ENCODE measurements around the gene LCNL1.

The LCNL1 gene

DNA sequence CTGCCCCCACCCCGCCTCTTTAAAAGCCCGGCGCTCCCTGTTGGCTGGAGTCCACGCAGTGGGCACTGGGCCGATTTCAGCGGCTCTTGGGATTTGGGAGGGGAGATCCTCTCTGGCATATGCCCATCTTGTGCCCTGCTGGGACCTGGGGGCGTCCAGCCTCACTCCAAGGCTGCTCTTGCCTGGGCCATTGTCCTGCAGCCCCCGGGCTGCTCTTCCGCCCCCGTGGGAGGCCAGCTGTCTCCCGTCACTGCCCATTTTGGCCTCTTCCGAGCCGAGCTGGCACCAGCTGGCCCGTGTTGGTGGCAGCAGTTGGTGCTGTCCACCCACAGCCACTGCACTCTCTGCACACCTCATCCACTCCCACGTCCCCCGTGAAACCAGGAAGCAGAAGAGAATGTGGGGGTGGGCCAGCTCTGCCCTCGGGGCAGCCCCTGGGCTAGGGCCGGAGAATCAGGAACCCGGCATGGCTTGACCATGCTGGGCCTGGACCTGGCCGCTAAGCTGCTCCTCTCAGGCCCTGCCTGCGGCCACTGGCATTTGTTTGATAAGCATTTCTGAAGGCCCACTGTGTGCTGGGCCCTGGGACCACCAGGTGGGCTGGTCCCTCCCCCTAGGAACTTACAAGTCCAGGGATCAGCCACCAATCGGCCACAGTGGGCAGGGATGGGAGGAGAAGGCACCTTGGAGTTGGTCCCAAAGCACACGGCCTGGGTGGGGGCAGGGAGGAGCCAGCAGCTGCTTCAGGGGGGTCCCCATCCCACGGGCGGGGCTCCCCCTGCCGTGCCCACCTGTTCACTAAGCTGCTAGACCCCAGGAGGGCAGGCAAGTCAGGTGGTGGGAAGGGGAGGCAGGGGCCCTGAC is 35.5 kb upstream of the LCNL1 start:
- no peak for DNase-seq (ENCODE audit: low read depth)

GRCh38 chr9:136947955-136948510 is 34.8 kb upstream of the LCNL1 start:
- DNase-seq (ENCODE audit: low read depth): no peak

DNA sequence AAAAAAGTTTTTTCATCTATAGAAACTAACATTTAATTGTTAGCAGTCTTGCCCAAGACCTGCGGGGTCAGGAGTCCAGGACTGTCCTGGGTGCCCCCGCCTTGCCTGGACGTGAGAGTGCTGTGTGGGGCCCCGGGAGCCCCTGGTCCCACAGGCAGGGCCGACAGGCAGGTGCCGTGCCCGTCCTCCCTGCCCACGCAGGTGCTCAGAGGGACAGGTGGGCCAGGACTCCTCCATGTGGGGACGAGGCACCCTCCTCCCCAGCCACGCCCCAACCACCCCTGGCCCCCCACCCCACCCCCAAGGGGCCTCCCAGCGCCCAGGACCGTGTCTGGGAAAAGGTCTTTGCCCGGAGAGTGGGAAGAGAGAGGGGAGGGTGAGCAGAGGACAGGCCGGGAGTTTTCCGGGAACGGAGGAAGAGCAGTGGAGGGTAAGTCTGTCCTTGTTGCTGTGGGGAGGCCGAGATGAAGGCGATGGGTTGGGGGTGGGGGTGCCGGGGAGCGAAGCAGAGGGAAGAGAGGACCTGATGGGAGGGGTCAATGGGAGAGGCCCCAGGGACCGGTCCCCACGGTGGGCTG is 33.5 kb upstream of the LCNL1 start:
- no peak for DNase-seq (ENCODE audit: low read depth)

- peak; percentile 94 for DNase-seq (ENCODE audit: low read depth)
These were observed 32.8 kb upstream of the LCNL1 start for GRCh38 chr9:136949817-136950655.

DNA sequence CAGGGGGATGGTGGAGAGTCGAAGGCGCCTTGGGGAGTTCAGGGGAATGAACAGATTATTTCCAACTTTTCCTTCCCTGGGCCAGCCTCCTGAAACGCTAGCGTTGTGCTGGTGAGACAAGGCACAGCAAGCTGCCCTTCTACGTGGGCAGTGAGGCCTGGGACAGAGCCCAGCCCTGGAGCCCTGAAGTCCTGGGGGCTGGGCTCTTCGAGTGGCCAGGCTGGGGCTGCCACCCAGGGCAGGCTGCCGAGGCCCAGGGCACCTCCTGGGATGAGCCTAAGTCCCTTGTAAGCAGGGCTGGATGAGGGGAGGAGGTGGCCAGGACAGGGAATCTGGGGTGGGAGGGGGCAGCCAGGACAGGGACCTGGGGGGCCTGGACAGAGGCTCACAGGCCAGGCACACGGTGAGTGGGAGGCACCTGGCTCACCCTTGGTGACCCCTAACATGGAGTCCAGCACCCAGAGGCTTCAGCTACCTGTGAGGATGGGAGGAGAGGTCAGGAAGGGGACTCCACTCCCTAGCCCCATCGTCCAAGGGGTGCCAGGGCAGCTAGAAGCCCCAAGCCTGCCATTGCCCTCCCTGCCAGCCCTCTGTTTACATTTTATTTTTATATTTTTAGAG is 32.0 kb upstream of the LCNL1 start:
- no peak for DNase-seq (ENCODE audit: low read depth)

GRCh38 chr9:136951541-136952320 is 31.1 kb upstream of the LCNL1 start, which contains the start of gene LCN12:
TSS of gene LCN12 (plus strand) at chr9:136952273. CDS start at chr9:136952328, 55 bp downstream.
- DNase-seq (ENCODE audit: low read depth): no peak

DNA sequence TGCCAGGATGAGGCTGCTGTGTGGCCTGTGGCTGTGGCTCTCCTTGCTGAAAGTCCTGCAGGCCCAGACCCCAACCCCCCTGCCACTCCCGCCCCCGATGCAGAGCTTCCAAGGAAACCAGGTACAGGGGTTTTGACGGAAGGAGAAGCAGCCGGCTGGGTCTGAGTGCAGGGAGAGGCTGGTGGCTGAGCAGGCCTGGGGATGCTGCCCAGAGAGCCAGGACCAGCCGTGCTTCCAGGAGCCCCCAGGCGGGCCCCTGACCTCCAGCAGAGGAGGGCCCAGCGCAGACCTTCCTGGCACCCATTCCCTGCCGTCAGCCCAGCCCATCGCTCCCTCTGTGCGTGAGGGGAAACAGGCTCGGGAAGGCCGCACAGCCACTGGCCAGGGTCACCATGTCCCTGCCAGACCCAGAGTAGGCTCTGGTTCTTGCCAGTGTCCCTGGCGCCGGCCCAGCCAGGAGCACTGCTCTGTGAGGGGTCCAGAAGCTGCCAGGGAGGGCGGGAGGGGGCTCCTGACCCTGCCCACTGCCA is 30.4 kb upstream of the LCNL1 start:
- DNase-seq (ENCODE audit: low read depth): no peak

DNA sequence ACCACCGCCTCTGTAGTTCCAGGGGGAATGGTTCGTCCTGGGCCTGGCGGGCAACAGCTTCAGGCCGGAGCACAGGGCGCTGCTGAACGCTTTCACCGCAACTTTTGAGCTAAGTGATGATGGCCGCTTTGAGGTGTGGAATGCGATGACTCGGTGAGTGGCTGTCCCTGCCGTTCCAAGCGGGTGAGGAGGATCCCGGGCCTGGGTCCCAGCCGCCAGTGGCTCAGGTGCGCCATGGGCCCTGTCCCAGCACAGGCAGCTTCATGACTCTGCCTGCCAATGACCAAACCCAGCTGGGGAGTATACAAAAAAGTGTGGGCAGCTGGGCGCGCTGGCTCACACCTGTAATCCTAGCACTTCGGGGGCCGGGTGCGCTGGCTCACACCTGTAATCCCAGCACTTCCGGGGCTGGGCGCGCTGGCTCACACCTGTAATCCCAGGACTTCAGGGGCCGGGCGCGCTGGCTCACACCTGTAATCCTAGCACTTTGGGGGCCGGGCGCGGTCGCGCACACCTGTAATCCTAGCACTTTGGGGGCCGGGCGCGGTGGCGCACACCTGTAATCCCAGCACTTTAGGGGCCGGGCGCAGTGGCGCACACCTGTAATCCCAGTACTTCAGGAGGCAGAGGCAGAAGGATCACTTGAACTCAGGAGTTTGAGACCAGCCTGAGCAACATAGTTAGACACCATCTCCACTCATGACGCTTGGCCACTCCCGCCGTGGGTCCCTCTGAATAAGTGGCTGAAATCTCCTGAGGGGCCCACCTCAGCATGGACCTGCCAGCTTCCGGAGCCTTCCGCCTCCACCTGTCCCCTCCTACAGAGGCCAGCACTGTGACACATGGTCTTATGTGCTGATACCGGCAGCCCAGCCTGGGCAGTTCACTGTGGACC is 29.7 kb upstream of the LCNL1 start:
- DNase-seq (ENCODE audit: low read depth): no peak

GRCh38 chr9:136953771-136954269 is 29.0 kb upstream of the LCNL1 start:
- no peak for DNase-seq (ENCODE audit: low read depth)

DNA sequence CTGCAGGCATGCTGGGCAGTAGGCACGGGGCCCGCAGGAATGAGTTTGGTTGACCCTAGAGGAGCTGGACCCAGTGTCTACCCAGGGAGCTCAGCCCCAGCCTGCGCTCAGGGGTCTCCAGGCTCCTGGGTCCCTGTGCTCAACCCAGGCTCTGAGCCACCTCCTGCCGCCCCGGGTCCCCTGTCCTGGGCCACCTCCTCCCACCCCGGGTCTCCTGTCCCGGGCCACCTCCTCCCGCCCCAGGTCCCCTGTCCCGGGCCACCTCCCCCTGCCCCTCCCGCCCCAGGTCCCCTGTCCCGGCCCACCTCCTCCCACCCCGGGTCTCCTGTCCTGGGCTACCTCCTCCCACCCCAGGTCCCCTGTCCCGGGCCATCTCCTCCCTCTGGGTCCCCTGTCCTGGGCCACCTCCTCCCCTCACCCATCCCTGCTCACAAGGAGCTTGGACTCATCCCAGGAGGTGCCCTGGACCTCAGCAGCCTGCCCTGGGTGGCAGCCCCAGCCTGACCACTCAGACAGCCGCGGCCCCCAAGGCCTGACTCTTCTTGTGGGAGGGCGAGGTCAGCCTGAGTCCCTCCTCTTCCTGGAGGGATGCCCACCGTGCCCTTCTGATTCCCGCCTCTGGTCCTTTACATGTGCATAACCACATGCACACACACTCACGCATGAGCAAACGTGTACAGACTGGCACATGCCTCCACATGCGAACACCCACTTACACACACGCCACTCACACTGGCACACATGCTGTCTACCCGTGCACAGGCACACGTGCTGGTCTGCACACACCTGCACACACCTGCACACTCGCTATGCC is 28.3 kb upstream of the LCNL1 start:
- DNase-seq (ENCODE audit: low read depth): no peak

DNA sequence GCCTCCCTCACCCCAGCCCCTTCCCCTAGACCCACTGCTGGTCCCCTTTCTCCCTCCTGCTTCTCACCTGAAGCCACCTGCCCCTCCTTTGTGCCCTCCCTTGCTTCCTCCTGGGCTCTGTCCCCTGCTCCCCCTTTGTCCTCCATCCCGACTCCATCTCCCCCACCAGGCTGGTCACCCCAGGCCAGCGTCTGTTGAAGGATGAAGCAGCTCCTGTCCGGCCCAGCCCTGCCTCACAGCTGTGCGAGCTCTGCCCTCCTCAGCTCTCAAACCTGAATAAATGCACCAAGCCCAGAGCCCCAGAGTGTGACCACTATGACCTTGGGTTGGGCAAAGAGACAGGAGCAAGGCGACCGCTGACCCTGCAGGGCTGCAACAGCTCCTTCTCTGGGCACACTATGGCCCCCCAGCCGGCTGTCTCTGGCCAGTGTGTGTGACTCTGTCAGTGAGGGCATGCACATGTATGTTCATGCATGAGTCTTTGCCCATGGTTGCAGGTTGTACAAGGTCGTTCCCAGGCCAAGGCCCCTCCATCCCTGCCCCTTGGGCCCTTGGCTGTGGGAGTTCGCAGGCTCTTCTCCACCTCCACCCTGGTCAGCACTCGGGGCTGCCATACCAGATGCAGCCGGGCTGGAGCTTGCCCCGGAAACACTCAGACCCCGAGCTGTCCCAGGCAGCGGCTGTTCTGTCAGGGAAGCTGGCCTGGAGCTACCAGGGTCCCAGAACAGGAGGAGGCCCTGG is 27.4 kb upstream of the LCNL1 start:
- no peak for DNase-seq (ENCODE audit: low read depth)

DNA sequence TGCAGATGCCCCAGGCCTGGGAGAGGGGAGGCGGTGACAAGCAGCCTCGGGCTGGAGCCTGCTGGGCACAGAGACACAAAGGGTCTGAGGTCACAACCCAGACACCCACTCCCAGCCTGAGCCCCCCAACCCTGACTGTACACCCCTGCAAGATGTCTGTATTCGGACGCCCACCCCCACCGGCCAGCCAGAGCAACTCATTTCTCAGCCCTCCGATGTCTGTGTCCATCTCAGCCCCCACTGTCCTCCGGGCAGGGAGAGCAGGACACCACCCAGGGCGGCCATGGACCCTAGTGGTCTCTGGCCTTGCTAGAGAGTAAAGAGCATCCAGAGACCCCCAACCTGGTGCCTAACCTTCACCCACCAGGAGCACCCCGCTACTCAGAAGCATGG is 26.9 kb upstream of the LCNL1 start:
- no peak for DNase-seq (ENCODE audit: low read depth)

- no peak for DNase-seq (ENCODE audit: low read depth)
These were observed 26.2 kb upstream of the LCNL1 start for GRCh38 chr9:136956604-136957003.

- DNase-seq (ENCODE audit: low read depth): no peak
These were observed 25.3 kb upstream of the LCNL1 start for GRCh38 chr9:136957461-136957860.

DNA sequence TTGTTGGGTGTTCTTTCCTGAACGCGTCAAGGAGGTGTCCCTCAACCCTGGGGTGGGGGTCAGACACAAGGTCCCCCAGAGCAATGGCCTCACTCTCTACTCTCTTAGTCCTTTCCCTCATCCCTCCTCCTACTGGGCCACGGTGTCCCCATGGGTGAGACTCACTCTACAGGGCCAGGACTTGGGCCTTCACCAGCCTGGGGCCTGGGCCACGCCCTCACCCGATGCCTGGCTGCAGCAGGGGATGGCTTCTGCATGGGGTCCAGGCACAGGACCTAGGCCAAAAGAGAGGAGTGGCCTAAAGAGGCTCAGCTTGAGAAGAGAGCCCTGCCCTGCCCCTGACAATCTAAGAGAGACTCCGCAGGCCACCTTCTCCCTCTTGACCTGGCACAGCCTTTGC is 24.9 kb upstream of the LCNL1 start:
- DNase-seq (ENCODE audit: low read depth): no peak

- DNase-seq (ENCODE audit: low read depth): no peak
These were observed 24.3 kb upstream of the LCNL1 start for GRCh38 chr9:136958473-136958872.

- DNase-seq (ENCODE audit: low read depth): no peak
These were observed 23.6 kb upstream of the LCNL1 start for GRCh38 chr9:136958898-136959850.

Measured in stimulated activated CD8-positive, alpha-beta memory T cell treated with anti-CD3 and anti-CD28 coated beads, Interleukin-7, amount 100 ng/mL, for 24 hours (primary cell).